H9 (cell line): Measurements from ENCODE around the gene HSPB1. TPM values are rescaled to one million over a fixed set of nuclear protein-coding genes. Genes with fewer than 3 reads are reported as not detected.

Experiments
- DNase-seq: peaks from one replicate; pipeline ENCODE4 v3.0.0-alpha.2; 2017
- H2AFZ ChIP-seq: one replicate; pipeline ENCODE4 v1.6.1; 2013; ENCODE audit warnings: mild to moderate bottlenecking, low read length, control low read depth, moderate library complexity
- H2AK5ac ChIP-seq: 2 replicates; pipeline ENCODE4 v1.6.1; 2013; ENCODE audit warnings: low read length, control low read depth, mixed read lengths; ENCODE audit not compliant: insufficient read length
- H2BK120ac ChIP-seq: one replicate; pipeline ENCODE4 v1.6.1; 2013; ENCODE audit warnings: low read depth, mild to moderate bottlenecking, low read length, control low read depth, inconsistent platforms; ENCODE audit not compliant: poor library complexity, severe bottlenecking
- H2BK12ac ChIP-seq: 2 replicates; pipeline ENCODE4 v1.6.1; 2013; ENCODE audit warnings: low read length, control low read depth, mixed read lengths, low read depth; ENCODE audit not compliant: insufficient read length
- H2BK15ac ChIP-seq: 2 replicates; pipeline ENCODE4 v1.6.1; 2013; ENCODE audit warnings: low read depth, low read length, control low read depth
- H2BK20ac ChIP-seq: one replicate; pipeline ENCODE4 v1.6.1; 2013; ENCODE audit warnings: low read depth, mild to moderate bottlenecking, low read length, control low read depth, inconsistent platforms; ENCODE audit not compliant: poor library complexity, severe bottlenecking
- H2BK5ac ChIP-seq: 2 replicates; pipeline ENCODE4 v1.6.1; 2013; ENCODE audit warnings: low read length, control low read depth, mixed read lengths; ENCODE audit not compliant: insufficient read length
- H3K14ac ChIP-seq: 2 replicates; pipeline ENCODE4 v1.6.1; 2013; ENCODE audit warnings: low read length, control low read depth; ENCODE audit not compliant: insufficient read depth
- H3K18ac ChIP-seq: 2 replicates; pipeline ENCODE4 v1.6.1; 2013; ENCODE audit warnings: low read depth, mild to moderate bottlenecking, mixed read lengths, low read length, control low read depth; ENCODE audit not compliant: insufficient read length
- H3K23ac ChIP-seq: 2 replicates; pipeline ENCODE4 v1.6.1; 2013; ENCODE audit warnings: low read length, control low read depth, mixed read lengths, low read depth; ENCODE audit not compliant: insufficient read length
- H3K23me2 ChIP-seq: 2 replicates; pipeline ENCODE4 v1.6.1; 2013; ENCODE audit warnings: low read depth, mild to moderate bottlenecking, mixed read lengths, low read length, control low read depth; ENCODE audit not compliant: insufficient read length, poor library complexity, severe bottlenecking
- H3K27ac ChIP-seq: 2 replicates; pipeline ENCODE4 v1.5.1; 2013; ENCODE audit warnings: low read length, control low read depth, mixed read lengths, low read depth; ENCODE audit not compliant: insufficient read length
- H3K27me3 ChIP-seq: 2 replicates; pipeline ENCODE4 v1.6.1; 2013; ENCODE audit warnings: low read length, control low read depth, inconsistent platforms; ENCODE audit not compliant: insufficient read depth
- H3K4ac ChIP-seq: 2 replicates; pipeline ENCODE4 v1.6.1; 2013; ENCODE audit warnings: low read depth, mild to moderate bottlenecking, control low read depth, inconsistent platforms, low read length, moderate library complexity
- H3K4me1 ChIP-seq: 2 replicates; pipeline ENCODE4 v1.6.1; 2013; ENCODE audit warnings: low read length, control low read depth, inconsistent platforms; ENCODE audit not compliant: insufficient read depth
- H3K4me2 ChIP-seq: 2 replicates; pipeline ENCODE4 v1.6.1; 2013; ENCODE audit warnings: low read length, control low read depth, mixed read lengths; ENCODE audit not compliant: insufficient read length, insufficient read depth
- H3K56ac ChIP-seq: 2 replicates; pipeline ENCODE4 v1.6.1; 2013; ENCODE audit warnings: low read depth, mild to moderate bottlenecking, mixed read lengths, low read length, control low read depth; ENCODE audit not compliant: insufficient read length
- H3K79me1 ChIP-seq: 2 replicates; pipeline ENCODE4 v1.6.1; 2013; ENCODE audit warnings: low read depth, mild to moderate bottlenecking, moderate library complexity, low read length, control low read depth, inconsistent platforms; ENCODE audit not compliant: insufficient read depth, poor library complexity, severe bottlenecking
- H3K79me2 ChIP-seq: 2 replicates; pipeline ENCODE4 v1.6.1; 2013; ENCODE audit warnings: low read length, control low read depth, inconsistent platforms; ENCODE audit not compliant: insufficient read depth
- H3K9ac ChIP-seq: 2 replicates; pipeline ENCODE4 v1.6.1; 2013; ENCODE audit warnings: low read length, control low read depth, mixed read lengths; ENCODE audit not compliant: insufficient read length; ENCODE audit errors: extremely low read depth
- H3K9me3 ChIP-seq: one replicate; pipeline ENCODE4 v1.6.1; 2013; ENCODE audit warnings: low read depth, low read length, inconsistent platforms; ENCODE audit not compliant: control insufficient read depth
- H3T11ph ChIP-seq: one replicate; pipeline ENCODE4 v1.6.1; 2013; ENCODE audit warnings: mild to moderate bottlenecking, low read length, control low read depth, inconsistent platforms
- H4K20me1 ChIP-seq: one replicate; pipeline ENCODE4 v1.6.1; 2013; ENCODE audit not compliant: control insufficient read depth, insufficient read length, insufficient read depth
- H4K5ac ChIP-seq: 2 replicates; pipeline ENCODE4 v1.6.1; 2013; ENCODE audit warnings: low read depth, mild to moderate bottlenecking, mixed read lengths, low read length, control low read depth; ENCODE audit not compliant: insufficient read length
- H4K8ac ChIP-seq: replicated peaks from 2 replicates; pipeline ENCODE4 v1.6.1; 2013; ENCODE audit warnings: low read length, control low read depth, mixed read lengths, low read depth; ENCODE audit not compliant: insufficient read length
- H4K91ac ChIP-seq: 2 replicates; pipeline ENCODE4 v1.6.1; 2013; ENCODE audit warnings: low read depth, mild to moderate bottlenecking, moderate library complexity, mixed read lengths, low read length, control low read depth; ENCODE audit not compliant: insufficient read length
- H3K27ac Mint-ChIP-seq, 3 experiments: 2 replicates in 2 of 3; 3 replicates in 1 of 3; pipeline ENCODE4 v1.8.0; 2020 to 2021; ENCODE audit warnings: mixed read lengths in 3 of 3, mild to moderate bottlenecking in 1 of 3, moderate library complexity in 1 of 3
- H3K27me3 Mint-ChIP-seq: 2 replicates; pipeline ENCODE4 v1.8.0; 2021; ENCODE audit warnings: low read depth, mild to moderate bottlenecking, moderate library complexity, mixed read lengths
- H3K36me3 Mint-ChIP-seq, 3 experiments: 2 replicates in 2 of 3; 3 replicates in 1 of 3; pipeline ENCODE4 v1.8.0; 2020 to 2021; ENCODE audit warnings: low read depth in 3 of 3, mixed read lengths in 3 of 3; ENCODE audit not compliant: insufficient read depth in 1 of 3
- H3K4me1 Mint-ChIP-seq, 2 experiments: 2 replicates each; pipeline ENCODE4 v1.8.0; 2020; ENCODE audit warnings: mixed read lengths in 2 of 2
- H3K4me3 Mint-ChIP-seq, 2 experiments: 2 replicates in 1 of 2; 3 replicates in 1 of 2; pipeline ENCODE4 v1.8.0; 2020 to 2021; ENCODE audit warnings: mild to moderate bottlenecking in 2 of 2, mixed read lengths in 2 of 2, moderate library complexity in 1 of 2
- H3K9me3 Mint-ChIP-seq, 2 experiments: 2 replicates in 1 of 2; 3 replicates in 1 of 2; pipeline ENCODE4 v1.8.0; 2020; ENCODE audit warnings: mild to moderate bottlenecking in 2 of 2, mixed read lengths in 2 of 2, moderate library complexity in 1 of 2
- WGBS: extraction: QIAGEN DNeasy Blood & Tissue Kit; methylation state at CpG from one replicate; pipeline ENCODE4 v1.1.7; 2013; ENCODE audit warnings: missing lambda C conversion rate, low lambda C conversion rate, mixed read lengths; ENCODE audit not compliant: insufficient read length; ENCODE audit errors: extremely low coverage; 5-methylcytosine and 5-hydroxymethylcytosine counted together
- total RNA-seq: library from RNA; stranded (reverse); gene quantifications from 2 replicates; pipeline ENCODE4 v1.2.1, GENCODE V29; 2021
- TF ChIP-seq, protein P1 (sequence below): fragments of 200-600 bp; sonication (generic); conservative IDR thresholded peaks from 3 replicates; pipeline ENCODE4 v1.8.0; 2021; ENCODE audit warnings: antibody characterized with exemption, mild to moderate bottlenecking

The HSPB1 gene
- total RNA-seq, 1 experiment from 2014 or later, result 186 TPM

DNA sequence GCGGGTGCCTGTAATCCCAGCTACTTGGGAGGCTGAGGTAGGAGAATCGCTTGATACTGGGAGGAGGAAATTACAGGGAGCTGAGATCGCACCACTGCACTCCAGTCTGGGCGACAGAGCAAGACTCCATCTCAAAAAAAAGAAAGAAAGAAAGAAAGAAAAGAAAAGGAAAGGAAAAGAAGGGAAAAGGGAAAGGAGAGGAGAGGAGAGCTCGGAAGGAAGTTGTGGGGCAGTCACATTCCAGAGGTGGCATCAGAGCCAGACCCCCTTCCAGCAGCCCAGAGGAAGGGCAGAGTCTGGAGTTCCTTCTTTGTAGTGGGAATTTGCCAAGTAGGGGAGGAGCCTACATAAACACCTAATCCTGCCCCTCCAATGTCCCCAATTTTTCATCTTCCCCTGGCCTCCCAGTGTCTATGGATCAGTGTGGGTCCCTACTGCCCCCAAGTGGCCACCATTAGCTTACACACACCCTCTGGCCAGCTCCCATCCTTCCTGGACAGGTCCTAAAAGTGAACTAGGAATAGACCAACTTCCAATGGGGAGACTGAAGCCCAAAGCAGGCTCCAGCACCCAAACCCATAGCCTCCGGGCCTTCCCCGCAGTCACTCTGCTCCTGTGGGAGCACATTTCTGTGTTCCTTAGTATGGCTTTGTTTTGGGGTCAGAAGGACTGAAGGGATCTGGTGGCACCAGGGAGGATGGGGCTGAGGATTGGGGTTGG is 39.6 kb upstream of the HSPB1 start:
- no peaks in the 10 kb centered on the region for H3K9me3 Mint-ChIP-seq
- Histone ChIP-seq H4K91ac (no peak overlapping the region), H3K9me3 (no peaks in the 10 kb centered on the region), H2BK15ac (no peak overlapping the region), H3K4me1 (peaks cover 8% of the 10 kb centered on the region; the same call in 1 of the 2 replicates), H3K27ac (no peak overlapping the region), H3K79me1 (no peaks in the 10 kb centered on the region), H3K18ac (no peak overlapping the region), H3K14ac (no peak overlapping the region), H3K9ac (no peak overlapping the region), H3K4me2 (no peak overlapping the region), H4K5ac (no peak overlapping the region), H3K27me3 (no peaks in the 10 kb centered on the region), H2AFZ (no peak overlapping the region), H2BK5ac (no peak overlapping the region), H4K20me1 (no peaks in the 10 kb centered on the region), H3K56ac (no peak overlapping the region), H3K23me2 (peaks cover 13% of the 10 kb centered on the region), H3K4ac (no peak overlapping the region), H2AK5ac (no peak overlapping the region), H2BK12ac (no peak overlapping the region), H2BK20ac (no peak overlapping the region), H3T11ph (no peak overlapping the region), H2BK120ac (no peak overlapping the region), H3K23ac (no peak overlapping the region), H3K79me2 (no peaks in the 10 kb centered on the region), H4K8ac (no peak overlapping the region)
- TF ChIP-seq, protein P1, sequence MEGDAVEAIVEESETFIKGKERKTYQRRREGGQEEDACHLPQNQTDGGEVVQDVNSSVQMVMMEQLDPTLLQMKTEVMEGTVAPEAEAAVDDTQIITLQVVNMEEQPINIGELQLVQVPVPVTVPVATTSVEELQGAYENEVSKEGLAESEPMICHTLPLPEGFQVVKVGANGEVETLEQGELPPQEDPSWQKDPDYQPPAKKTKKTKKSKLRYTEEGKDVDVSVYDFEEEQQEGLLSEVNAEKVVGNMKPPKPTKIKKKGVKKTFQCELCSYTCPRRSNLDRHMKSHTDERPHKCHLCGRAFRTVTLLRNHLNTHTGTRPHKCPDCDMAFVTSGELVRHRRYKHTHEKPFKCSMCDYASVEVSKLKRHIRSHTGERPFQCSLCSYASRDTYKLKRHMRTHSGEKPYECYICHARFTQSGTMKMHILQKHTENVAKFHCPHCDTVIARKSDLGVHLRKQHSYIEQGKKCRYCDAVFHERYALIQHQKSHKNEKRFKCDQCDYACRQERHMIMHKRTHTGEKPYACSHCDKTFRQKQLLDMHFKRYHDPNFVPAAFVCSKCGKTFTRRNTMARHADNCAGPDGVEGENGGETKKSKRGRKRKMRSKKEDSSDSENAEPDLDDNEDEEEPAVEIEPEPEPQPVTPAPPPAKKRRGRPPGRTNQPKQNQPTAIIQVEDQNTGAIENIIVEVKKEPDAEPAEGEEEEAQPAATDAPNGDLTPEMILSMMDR, result peak; percentile 90
- DNase-seq, result peak; percentile 84
- peak overlapping the region in 2 of 3 experiments; percentile 37 to 76; a peak in 2 of 7 replicates for H3K27ac Mint-ChIP-seq
- peaks cover 0 to 2% (median 0%) of the 10 kb centered on the region in 3 experiments; a peak in 2 of 7 replicates for H3K36me3 Mint-ChIP-seq
- 0 out of 5 replicates have a peak overlapping the region, but pooled peaks of 1 of the 2 experiments have one; percentile 38 for H3K4me3 Mint-ChIP-seq
- H3K27me3 Mint-ChIP-seq, result peaks cover 7% of the 10 kb centered on the region
- peaks cover 22 to 36% of the 10 kb centered on the region in 2 experiments for H3K4me1 Mint-ChIP-seq
- no CpG with 5 or more reads among the region's 7 CpGs for WGBS
